ENCODE data around the gene EVI5.

Gene EVI5

GRCh38 chr1:92485381-92486250, 299.3 kb downstream of the EVI5 start:
- H3K36me3 Mint-ChIP-seq (ENCODE audit: insufficient read depth) = peaks cover 30% of the 10 kb centered on the region
- peaks cover 34% of the 10 kb centered on the region for H3K4me1 Mint-ChIP-seq
- peak; percentile 61 to 67 for DNase-seq (ENCODE audit: low spot score in 2 of 2)

GRCh38 chr1:92484472-92485380, 300.2 kb downstream of the EVI5 start:
- Mint-ChIP-seq H3K27ac (ENCODE audit: low read depth) (peak overlapping the region; percentile 94), H3K4me3 (peak overlapping the region; percentile 90), H3K4me1 (peaks cover 38% of the 10 kb centered on the region), H3K36me3 (ENCODE audit: insufficient read depth) (peaks cover 35% of the 10 kb centered on the region), H3K9me3 (no peaks in the 10 kb centered on the region), H3K27me3 (no peaks in the 10 kb centered on the region)
- peak in 1 of 2 donors; percentile 40 for DNase-seq (ENCODE audit: low spot score in 2 of 2)
- ATAC-seq (replicated peaks; ENCODE audit: extremely low read depth, poor library complexity, severe bottlenecking) = peak; percentile 50

More at GRCh38 chr1:92485381-92486250, 299.3 kb downstream of the EVI5 start:
- peak overlapping the region; percentile 94 for H3K27ac Mint-ChIP-seq (ENCODE audit: low read depth)
- no peaks in the 10 kb centered on the region for H3K27me3 Mint-ChIP-seq
- ATAC-seq (replicated peaks; ENCODE audit: extremely low read depth, poor library complexity, severe bottlenecking) = peak; percentile 54
- H3K9me3 Mint-ChIP-seq = no peaks in the 10 kb centered on the region
- peak overlapping the region; percentile 90 for H3K4me3 Mint-ChIP-seq

- H3K36me3 Mint-ChIP-seq (ENCODE audit: insufficient read depth) = peaks cover 41% of the 10 kb centered on the region
- H3K4me1 Mint-ChIP-seq = peaks cover 47% of the 10 kb centered on the region
- peak overlapping the region; percentile 94 for H3K27ac Mint-ChIP-seq (ENCODE audit: low read depth)
These were observed 301.1 kb downstream of the EVI5 start for GRCh38 chr1:92483610-92484471.

GRCh38 chr1:92482665-92483609, 302.0 kb downstream of the EVI5 start:
- no peaks in the 10 kb centered on the region for H3K27me3 Mint-ChIP-seq
- no peak for DNase-seq (ENCODE audit: low spot score in 2 of 2)
- H3K4me3 Mint-ChIP-seq = peak overlapping the region; percentile 90
- peaks cover 45% of the 10 kb centered on the region for H3K36me3 Mint-ChIP-seq (ENCODE audit: insufficient read depth)
- H3K4me1 Mint-ChIP-seq = peaks cover 56% of the 10 kb centered on the region
- peak overlapping the region; percentile 94 for H3K27ac Mint-ChIP-seq (ENCODE audit: low read depth)
- H3K9me3 Mint-ChIP-seq = no peaks in the 10 kb centered on the region
- peak; percentile 7 for ATAC-seq (replicated peaks; ENCODE audit: extremely low read depth, poor library complexity, severe bottlenecking)

More at GRCh38 chr1:92483610-92484471, 301.1 kb downstream of the EVI5 start:
- Mint-ChIP-seq H3K27me3 (no peaks in the 10 kb centered on the region), H3K9me3 (no peaks in the 10 kb centered on the region), H3K4me3 (peak overlapping the region; percentile 90)
- no peak for ATAC-seq (replicated peaks; ENCODE audit: extremely low read depth, poor library complexity, severe bottlenecking)
- no peak for DNase-seq (ENCODE audit: low spot score in 2 of 2)

DNA sequence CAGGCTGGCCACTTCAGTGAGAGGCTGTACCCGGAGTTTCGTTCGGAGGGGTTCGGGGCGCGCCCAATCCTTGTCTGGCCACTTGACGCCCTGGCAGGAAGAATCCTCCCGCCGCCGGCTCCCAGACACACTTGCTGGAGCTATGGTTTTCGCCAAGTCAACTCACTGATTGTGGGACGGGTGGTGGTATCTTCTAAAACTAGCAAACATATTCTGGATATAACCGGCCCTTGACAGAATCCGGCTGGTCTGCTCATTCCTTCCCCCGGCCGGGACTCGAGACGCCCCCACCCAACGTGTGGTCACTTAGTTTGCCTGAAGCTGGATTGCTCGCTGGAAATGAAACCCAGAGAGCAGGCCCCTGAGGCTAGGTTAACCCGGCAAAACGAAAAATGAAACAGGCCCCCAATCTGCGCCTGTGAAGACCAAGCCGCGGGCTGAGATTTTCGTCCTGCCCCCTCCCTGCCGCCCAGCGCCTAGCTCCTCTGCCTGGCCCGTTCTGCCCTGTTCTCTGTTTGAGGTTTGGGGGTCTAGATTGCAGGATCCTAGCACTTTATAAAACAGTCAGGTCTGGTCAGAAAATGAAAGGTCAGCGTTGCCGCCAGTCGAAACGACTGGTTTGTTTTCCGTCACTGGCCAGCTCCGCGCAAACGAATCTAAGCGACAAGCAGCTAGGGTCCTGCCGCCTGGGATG, 302.8 kb downstream of the EVI5 start:
- peaks cover 57% of the 10 kb centered on the region for H3K4me1 Mint-ChIP-seq
- peaks cover 46% of the 10 kb centered on the region for H3K36me3 Mint-ChIP-seq (ENCODE audit: insufficient read depth)
- ATAC-seq (replicated peaks; ENCODE audit: extremely low read depth, poor library complexity, severe bottlenecking) = no peak
- H3K27ac Mint-ChIP-seq (ENCODE audit: low read depth) = peak overlapping the region; percentile 94
- peak overlapping the region; percentile 90 for H3K4me3 Mint-ChIP-seq
- no peak for DNase-seq (ENCODE audit: low spot score in 2 of 2)
- no peaks in the 10 kb centered on the region for H3K27me3 Mint-ChIP-seq
- no peaks in the 10 kb centered on the region for H3K9me3 Mint-ChIP-seq

DNA sequence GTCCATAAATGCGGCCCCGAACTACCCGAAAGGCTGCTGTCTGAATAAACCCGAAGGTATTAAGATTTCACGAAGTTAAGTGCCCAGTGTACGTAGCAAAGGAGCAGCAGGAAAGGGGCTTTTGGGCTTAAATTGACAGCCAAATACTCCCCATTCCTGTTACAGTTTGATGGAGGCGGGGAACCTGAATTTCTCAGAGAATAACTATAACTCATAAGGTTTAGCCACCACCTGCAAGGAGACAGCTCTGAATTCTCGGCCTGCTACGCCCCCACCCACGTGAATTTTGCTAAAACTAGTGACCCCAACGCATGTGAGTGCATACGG, 303.3 kb downstream of the EVI5 start:
- Mint-ChIP-seq H3K27ac (ENCODE audit: low read depth) (peak overlapping the region; percentile 85), H3K9me3 (no peaks in the 10 kb centered on the region), H3K36me3 (ENCODE audit: insufficient read depth) (peaks cover 51% of the 10 kb centered on the region), H3K4me3 (peak overlapping the region; percentile 90), H3K4me1 (peaks cover 61% of the 10 kb centered on the region), H3K27me3 (no peaks in the 10 kb centered on the region)
- DNase-seq (ENCODE audit: low spot score in 2 of 2) (no peak), ATAC-seq (replicated peaks; ENCODE audit: extremely low read depth, poor library complexity, severe bottlenecking) (no peak)

- no peak for ATAC-seq (replicated peaks; ENCODE audit: extremely low read depth, poor library complexity, severe bottlenecking)
- Mint-ChIP-seq H3K4me1 (peaks cover 64% of the 10 kb centered on the region), H3K27me3 (no peaks in the 10 kb centered on the region), H3K4me3 (peak overlapping the region; percentile 90), H3K27ac (ENCODE audit: low read depth) (peak overlapping the region; percentile 85), H3K9me3 (no peaks in the 10 kb centered on the region), H3K36me3 (ENCODE audit: insufficient read depth) (peaks cover 53% of the 10 kb centered on the region)
- DNase-seq (ENCODE audit: low spot score in 2 of 2) = no peak
These were observed 303.9 kb downstream of the EVI5 start for GRCh38 chr1:92480813-92481598.

GRCh38 chr1:92480200-92480812, 304.6 kb downstream of the EVI5 start:
- peak overlapping the region; percentile 87 for H3K27ac Mint-ChIP-seq (ENCODE audit: low read depth)
- no peak for ATAC-seq (replicated peaks; ENCODE audit: extremely low read depth, poor library complexity, severe bottlenecking)

DNA sequence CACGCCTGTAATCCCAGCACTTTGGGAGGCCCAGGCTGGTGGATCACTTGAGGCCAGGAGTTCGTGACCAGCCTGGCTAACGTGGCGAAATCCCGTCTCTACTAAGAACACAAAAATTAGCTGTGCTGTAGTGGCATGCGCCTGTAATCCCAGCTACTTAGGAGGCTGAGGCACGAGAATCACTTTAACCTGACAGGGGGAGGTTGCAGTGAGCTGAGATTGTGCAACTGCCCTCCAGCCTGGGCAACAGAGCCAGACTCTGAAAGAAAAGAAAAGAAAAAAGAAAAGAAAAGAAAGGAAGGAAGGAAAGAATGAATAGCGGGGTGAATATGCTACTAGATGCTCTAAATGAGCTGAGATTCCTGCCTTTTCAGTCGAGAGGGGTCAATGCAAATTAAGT, 305.3 kb downstream of the EVI5 start:
- no peaks in the 10 kb centered on the region for H3K27me3 Mint-ChIP-seq
- DNase-seq (ENCODE audit: low spot score in 2 of 2) = no peak
- no peak for ATAC-seq (replicated peaks; ENCODE audit: extremely low read depth, poor library complexity, severe bottlenecking)
- peak overlapping the region; percentile 87 for H3K27ac Mint-ChIP-seq (ENCODE audit: low read depth)
- H3K9me3 Mint-ChIP-seq = no peaks in the 10 kb centered on the region
- H3K4me1 Mint-ChIP-seq = peaks cover 75% of the 10 kb centered on the region
- peaks cover 45% of the 10 kb centered on the region for H3K36me3 Mint-ChIP-seq (ENCODE audit: insufficient read depth)
- peak overlapping the region; percentile 28 for H3K4me3 Mint-ChIP-seq

More at GRCh38 chr1:92480200-92480812, 304.6 kb downstream of the EVI5 start:
- DNase-seq (ENCODE audit: low spot score in 2 of 2) = no peak
- Mint-ChIP-seq H3K4me1 (peaks cover 68% of the 10 kb centered on the region), H3K4me3 (peak overlapping the region; percentile 28), H3K9me3 (no peaks in the 10 kb centered on the region), H3K27me3 (no peaks in the 10 kb centered on the region), H3K36me3 (ENCODE audit: insufficient read depth) (peaks cover 50% of the 10 kb centered on the region)

GRCh38 chr1:92478393-92478792, 306.5 kb downstream of the EVI5 start:
- Mint-ChIP-seq H3K4me1 (peaks cover 74% of the 10 kb centered on the region), H3K36me3 (ENCODE audit: insufficient read depth) (peaks cover 38% of the 10 kb centered on the region)

More at GRCh38 chr1:92478393-92478792, 306.5 kb downstream of the EVI5 start:
- Mint-ChIP-seq H3K9me3 (no peaks in the 10 kb centered on the region), H3K4me3 (peak overlapping the region; percentile 28), H3K27ac (ENCODE audit: low read depth) (peak overlapping the region; percentile 87), H3K27me3 (no peaks in the 10 kb centered on the region)
- DNase-seq (ENCODE audit: low spot score in 2 of 2) (no peak), ATAC-seq (replicated peaks; ENCODE audit: extremely low read depth, poor library complexity, severe bottlenecking) (no peak)
